K562 (cell line): ENCODE results near the gene CEP120. TPM values are rescaled to one million over a fixed set of nuclear protein-coding genes. Genes with fewer than 3 reads are reported as not detected.

Experiments used
- BACH1 ChIP-seq: fragments of 200-800 bp; sonication (Bioruptor generic); IDR thresholded peaks from 2 replicates; pipeline ENCODE4 v1.6.1; 2016; ENCODE audit warnings: missing genetic modification characterization, missing compliant biosample characterization
- FOSL1 ChIP-seq: fragments of 200-800 bp; sonication (Bioruptor generic); conservative IDR thresholded peaks from 2 replicates; pipeline ENCODE4 v1.6.1; 2016; ENCODE audit warnings: missing genetic modification characterization, missing compliant biosample characterization
- FOXK1 ChIP-seq: sonication (generic); formaldehyde crosslinking; IDR thresholded peaks from 2 replicates; pipeline ENCODE4 v1.8.0; 2022; ENCODE audit warnings: missing genetic modification reagents, mild to moderate bottlenecking, borderline replicate concordance
- FOXK2 ChIP-seq, 2 experiments: fragments of 450-650 bp; IDR thresholded peaks in 1 of 2; conservative IDR thresholded peaks in 1 of 2; 2 replicates each; pipeline ENCODE4 v1.6.1; 2016; ENCODE audit warnings: low read depth in 2 of 2, mild to moderate bottlenecking in 1 of 2
- GATAD2B ChIP-seq: fragments of 450-650 bp; IDR thresholded peaks from 2 replicates; pipeline ENCODE4 v1.6.1; 2017; ENCODE audit warnings: mild to moderate bottlenecking, borderline replicate concordance
- JUND ChIP-seq, 2 experiments: IDR thresholded peaks; 2 replicates in 1 of 2; 3 replicates in 1 of 2; pipeline ENCODE4 v1.6.1; 2011; ENCODE audit warnings: borderline replicate concordance in 2 of 2, low read depth in 2 of 2, low read length in 2 of 2, improper control_type of control experiment in 1 of 2, missing biosample characterization in 1 of 2, missing genetic modification characterization in 1 of 2, missing genetic modification reagents in 1 of 2
- MYNN ChIP-seq, 2 experiments: sonication (generic); formaldehyde crosslinking in 1 of 2; IDR thresholded peaks; 2 replicates each; pipeline versions ENCODE4 v1.5.0 to v1.6.1; 2016 to 2020; ENCODE audit warnings: antibody characterized with exemption in 1 of 2, missing genetic modification reagents in 1 of 2
- NFE2 ChIP-seq: IDR thresholded peaks from 2 replicates; pipeline ENCODE4 v1.6.1; 2014; ENCODE audit warnings: antibody characterized with exemption, low read depth
- NFE2L1 ChIP-seq: fragments of 450-650 bp; IDR thresholded peaks from 2 replicates; pipeline ENCODE4 v1.6.1; 2016; ENCODE audit warnings: missing genetic modification characterization, low read depth, mild to moderate bottlenecking, missing compliant biosample characterization, moderate library complexity, borderline replicate concordance
- XRCC4 ChIP-seq: IDR thresholded peaks from one replicate; pipeline ENCODE4 v1.6.1; 2011; ENCODE audit not compliant: insufficient read depth, insufficient read length; ENCODE audit errors: extremely low read depth
- ZKSCAN8 ChIP-seq: fragments of 200-800 bp; sonication (Bioruptor generic); IDR thresholded peaks from 2 replicates; pipeline ENCODE4 v1.6.1; 2016; ENCODE audit warnings: missing genetic modification characterization, missing compliant biosample characterization
- ZNF324 ChIP-seq: fragments of 250-450 bp; sonication (Bioruptor Pico); IDR thresholded peaks from 2 replicates; pipeline ENCODE4 v1.4.0; 2020; ENCODE audit warnings: mild to moderate bottlenecking
- ZNF384 ChIP-seq: IDR thresholded peaks from 2 replicates; pipeline ENCODE4 v1.6.1; 2012; ENCODE audit warnings: low read depth, low read length, improper control_type of control experiment
- ZNF766 ChIP-seq: fragments of 200-800 bp; sonication (Bioruptor generic); conservative IDR thresholded peaks from 2 replicates; pipeline ENCODE4 v1.6.1; 2016; ENCODE audit warnings: missing genetic modification characterization, missing compliant biosample characterization
- polyA plus RNA-seq, 8 experiments: library from polyadenylated mRNA; depleted of rRNA in 4 of 8; stranded (reverse) in 5 of 8; unstranded in 3 of 8; fragments of >200 nt; fragmentation: Nextera tagmentation in 2 of 8; fragmentation: Illumina TruSeq in 1 of 8; extraction: Ambion mirVana in 2 of 8; extraction: Trizol in 1 of 8; gene quantifications; 2 replicates each; pipeline versions ENCODE4 v1.2.1 to v1.2.3, GENCODE V29; 2011 to 2014; ENCODE audit warnings: inconsistent platforms in 1 of 8, missing spikeins in 1 of 8
- total RNA-seq, 7 experiments: library from RNA; depleted of rRNA in 6 of 7; stranded (reverse); fragments of >200 nt in 6 of 7; fragmentation: Illumina TruSeq in 2 of 7; extraction: Trizol in 2 of 7; gene quantifications; 2 replicates each; pipeline versions ENCODE4 v1.2.1 to v1.2.3, GENCODE V29; 2011 to 2021; ENCODE audit warnings: low replicate concordance in 1 of 7

CEP120 gene
- total and polyA plus RNA-seq, 9 of the 15 experiments (the other 6 are each of a cell fraction or from before 2014, with no cell fraction given) = 3.3 to 24.9 (median 14.4) TPM

GRCh38 chr5:123454259-123454911 is 31.2 kb upstream of the CEP120 start (continued):
- TF ChIP-seq JUND (IDR thresholded peaks at IDR 0.05; ENCODE audit: borderline replicate concordance, low read depth, low read length) (peak; percentile 28; the same call in 1 of the 2 replicates), JUND (tag; IDR thresholded peaks at IDR 0.05; ENCODE audit: borderline replicate concordance, low read depth, low read length) (peak; percentile 71; the same call in 2 of the 3 replicates), BACH1 (tag) (peak; percentile 96), MYNN (IDR thresholded peaks at IDR 0.05) (no peak), MYNN (CRISPR knock-in tag; IDR thresholded peaks at IDR 0.05) (no peak), NFE2L1 (tag) (peak; percentile 90), ZNF766 (CRISPR knock-in tag) (0 out of 2 replicates have a peak, but pooled peaks have one; percentile 60), ZNF324 (CRISPR knock-in tag) (no peak), FOXK2 (conservative IDR thresholded peaks at IDR 0.05 in 1 of 2, IDR thresholded peaks at IDR 0.05 in 1 of 2; ENCODE audit: low read depth in 2 of 2) (0 out of 4 replicates have a peak, but pooled peaks of 1 of the 2 experiments have one; percentile 51), FOXK1 (CRISPR knock-in tag) (no peak), GATAD2B (no peak), NFE2 (peak; percentile 88), XRCC4 (no peak), ZKSCAN8 (CRISPR knock-in tag) (peak; percentile 46; the same call in 1 of the 2 replicates), FOSL1 (peak; percentile 66), ZNF384 (peak; percentile 91)
